GM18909 (cell line): ENCODE measurements around the gene SLC25A26.
"Not testable (repeated sequence)": the region's sequence is repeated elsewhere in the genome, so short reads cannot be mapped to it uniquely, and the experiment has no call there.

Source experiments
- ATAC-seq: cut with Tn5 transposase; IDR thresholded peaks from one replicate; pipeline ENCODE4 v1.9.1; 2021; ENCODE audit warnings: mild to moderate bottlenecking; ENCODE audit not compliant: unreplicated experiment, poor library complexity

Gene SLC25A26

DNA sequence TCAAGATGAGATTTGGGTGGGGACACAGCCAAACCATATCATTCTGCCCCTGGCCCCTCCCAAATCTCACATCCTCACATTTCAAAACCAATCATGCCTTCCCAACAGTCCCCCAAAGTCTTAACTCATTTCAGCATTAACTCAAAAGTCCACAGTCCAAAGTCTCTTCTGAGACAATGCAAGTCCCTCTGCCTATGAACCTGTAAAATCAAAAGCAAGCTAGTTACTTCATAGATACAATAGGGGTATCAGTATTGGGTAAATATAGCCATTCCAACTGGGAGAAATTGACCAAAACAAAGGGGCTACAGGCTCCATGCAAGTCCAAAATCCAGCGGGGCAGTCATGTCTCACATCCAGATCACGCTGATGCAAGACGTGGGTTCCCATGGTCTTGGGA lies 200.3 kb downstream of the SLC25A26 start:
- ATAC-seq = not testable (repeated sequence)

DNA sequence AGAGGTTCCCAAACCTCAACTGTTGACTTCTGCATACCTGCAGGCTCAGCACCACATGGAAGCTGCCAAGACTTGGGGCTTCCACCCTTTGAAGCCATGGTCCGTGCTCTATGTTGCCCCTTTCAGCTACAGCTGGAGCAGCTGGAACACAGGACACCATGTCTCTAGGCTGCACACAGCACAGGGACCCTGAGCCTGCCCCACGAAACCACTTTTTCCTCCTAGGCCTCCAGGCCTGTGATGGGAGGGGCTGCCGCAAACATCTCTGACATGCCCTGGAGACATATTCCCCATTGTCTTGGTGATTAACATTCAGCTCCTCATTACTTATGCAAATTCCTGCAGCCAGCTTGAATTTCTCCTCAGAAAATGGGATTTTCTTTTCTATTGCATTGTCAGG lies 201.1 kb downstream of the SLC25A26 start:
- ATAC-seq = not testable (repeated sequence)

DNA sequence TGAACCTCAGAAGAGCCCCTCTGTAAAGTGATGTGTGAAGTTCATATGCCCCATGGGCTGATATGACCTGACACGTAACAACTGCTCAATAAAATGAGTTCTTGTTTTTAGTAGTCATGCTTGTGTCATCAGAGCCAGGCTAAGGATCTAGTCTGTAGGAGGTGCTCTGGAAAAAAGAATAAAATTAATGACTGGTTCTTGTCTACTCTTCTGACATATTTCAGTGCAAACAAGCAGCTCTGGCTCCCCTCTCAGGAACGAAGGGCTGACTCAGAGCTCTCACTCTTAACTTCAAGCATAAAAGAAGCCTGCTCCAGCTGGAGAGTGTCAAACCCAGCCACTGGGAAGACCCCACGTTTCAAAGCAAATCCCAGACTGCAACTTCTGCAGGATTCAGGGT lies 203.0 kb downstream of the SLC25A26 start:
- no peak for ATAC-seq

DNA sequence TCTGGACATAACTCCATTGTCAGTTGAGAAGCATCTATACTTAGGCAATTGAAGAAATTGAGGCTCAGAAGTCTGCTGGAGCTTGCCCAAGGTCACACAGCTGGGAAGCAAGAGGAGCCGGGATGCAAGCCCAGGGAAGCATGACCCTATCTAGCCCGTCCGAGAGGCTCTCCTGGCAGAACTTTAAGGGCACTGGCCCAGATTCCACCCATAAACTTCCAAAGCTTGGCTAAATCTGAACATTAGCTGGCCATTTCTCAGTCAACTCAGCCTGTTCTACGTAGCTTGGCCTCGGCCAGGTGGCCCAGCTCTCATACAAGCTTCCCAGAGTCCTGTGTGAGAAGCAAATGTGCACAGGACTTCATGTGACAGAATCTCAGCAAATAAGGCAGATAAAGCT lies 204.2 kb downstream of the SLC25A26 start:
- ATAC-seq = no peak

DNA sequence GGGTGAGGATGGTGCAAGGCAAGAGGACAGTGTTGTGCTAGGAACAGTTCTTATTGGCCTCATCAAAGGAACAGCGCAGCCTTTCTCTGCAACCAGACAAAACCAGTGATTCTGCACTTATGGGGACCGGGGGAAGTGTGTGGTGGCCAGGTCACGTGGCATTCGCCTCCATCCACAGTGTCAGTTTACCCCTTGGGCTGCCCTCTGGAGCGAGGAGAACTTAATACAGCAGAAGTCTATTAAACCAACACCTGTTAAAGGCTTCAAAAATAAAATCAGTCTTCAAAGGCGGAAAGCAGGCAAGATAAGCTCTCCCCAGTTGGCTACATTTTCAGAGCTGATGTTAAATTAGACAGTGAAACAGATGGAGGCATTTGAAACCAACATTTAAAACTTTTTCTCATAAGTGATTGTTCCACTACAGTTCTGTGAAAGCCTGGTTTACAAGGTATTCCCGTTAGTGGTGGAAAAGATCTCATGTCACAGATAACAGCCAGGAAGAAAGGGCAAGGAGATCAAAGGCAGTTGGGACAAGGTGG lies 204.8 kb downstream of the SLC25A26 start:
- no peak for ATAC-seq

DNA sequence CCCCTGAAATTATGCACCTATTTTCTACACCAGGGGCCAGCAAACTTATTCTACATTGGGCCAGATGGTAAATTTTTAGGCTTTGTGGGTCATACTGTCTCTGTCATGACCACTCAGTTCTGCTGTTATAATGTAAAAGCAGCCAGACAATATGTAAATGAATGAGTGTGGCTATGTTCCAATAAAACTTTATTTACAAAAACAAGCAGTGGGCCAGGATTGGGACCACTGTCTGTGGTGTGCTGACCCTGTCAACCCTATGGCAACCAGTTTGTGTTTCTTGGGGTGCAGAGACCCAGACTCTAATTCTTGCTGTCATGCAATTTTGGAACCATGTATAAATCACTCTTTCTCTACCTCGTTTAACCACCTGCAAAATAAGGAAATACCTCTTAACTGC lies 205.3 kb downstream of the SLC25A26 start:
- no peak for ATAC-seq

DNA sequence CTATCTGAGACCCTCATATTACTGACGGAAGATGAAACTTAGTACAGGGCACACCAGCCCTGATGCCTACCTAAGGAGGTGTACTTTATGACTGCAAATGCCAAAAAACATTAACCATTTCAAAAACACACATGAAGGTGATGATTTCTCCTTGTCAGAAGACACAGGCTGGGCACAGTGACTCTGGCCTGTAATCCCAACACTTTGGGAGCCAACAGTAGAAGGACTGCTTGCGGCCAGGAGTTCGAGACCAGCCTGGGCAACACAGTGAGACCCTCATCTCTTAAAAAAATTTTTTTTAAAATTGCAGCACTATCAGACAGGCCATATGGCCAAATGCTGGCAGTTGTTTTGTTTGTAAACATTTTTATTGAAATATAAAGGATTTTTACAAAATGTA lies 206.6 kb downstream of the SLC25A26 start:
- ATAC-seq = no peak

DNA sequence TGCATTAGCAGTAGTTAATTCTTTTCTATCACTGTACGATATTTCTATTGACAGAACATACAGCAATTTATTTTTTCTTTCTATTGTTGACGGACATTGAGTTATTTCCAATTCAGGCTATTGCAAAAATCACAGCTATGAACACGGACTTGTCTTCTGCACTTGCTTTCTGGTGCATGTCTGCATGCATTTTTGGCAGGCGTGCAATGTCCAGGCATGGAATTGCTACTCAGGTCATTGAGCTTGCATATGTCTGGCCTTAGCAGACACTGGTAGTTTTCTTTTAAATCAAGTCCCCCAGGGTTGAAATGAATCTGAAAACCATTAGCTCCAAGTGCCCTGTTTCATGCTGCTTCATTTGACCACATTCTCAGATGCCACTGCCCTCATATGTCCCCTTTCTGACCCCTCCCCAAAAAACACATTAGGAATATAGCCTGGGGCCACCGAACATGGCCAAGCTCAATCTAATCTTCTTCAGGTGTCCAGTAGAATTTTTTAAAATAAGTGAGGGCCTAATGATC lies 207.2 kb downstream of the SLC25A26 start:
- ATAC-seq = no peak
